Neural progenitor cell (in vitro differentiated cells): ENCODE measurements around the gene MGRN1. TPM values are rescaled to one million over a fixed set of nuclear protein-coding genes. Genes with fewer than 3 reads are reported as not detected.

ENCODE experiments used
- DNase-seq: peaks from one replicate; pipeline ENCODE4 v3.0.0-alpha.2; 2016; ENCODE audit warnings: low spot score
- H2AFZ ChIP-seq: fragments of 200-600 bp; sonication (generic); replicated peaks from 2 replicates; pipeline ENCODE4 v1.6.1; 2016; ENCODE audit warnings: antibody characterized with exemption
- H3F3A ChIP-seq: fragments of 200-600 bp; sonication (generic); 2 replicates; pipeline ENCODE4 v1.6.1; 2016; ENCODE audit warnings: antibody characterized with exemption, low read depth
- H3K27ac ChIP-seq: fragments of 200-600 bp; sonication (generic); 2 replicates; pipeline ENCODE4 v1.5.1; 2016; ENCODE audit warnings: mild to moderate bottlenecking
- H3K27me3 ChIP-seq: fragments of 200-600 bp; sonication (generic); 2 replicates; pipeline ENCODE4 v1.6.1; 2016; ENCODE audit warnings: mild to moderate bottlenecking, moderate library complexity
- H3K36me3 ChIP-seq: fragments of 200-600 bp; sonication (generic); 2 replicates; pipeline ENCODE4 v1.5.1; 2016
- H3K4me1 ChIP-seq: fragments of 200-600 bp; sonication (generic); 2 replicates; pipeline ENCODE4 v1.6.1; 2016; ENCODE audit warnings: mixed run types
- H3K4me2 ChIP-seq: fragments of 200-600 bp; sonication (generic); 2 replicates; pipeline ENCODE4 v1.6.1; 2016
- H3K4me3 ChIP-seq: fragments of 200-600 bp; sonication (generic); 2 replicates; pipeline ENCODE4 v1.5.1; 2016
- H3K79me2 ChIP-seq: fragments of 200-600 bp; sonication (generic); 2 replicates; pipeline ENCODE4 v1.6.1; 2016; ENCODE audit warnings: low read depth
- H3K9ac ChIP-seq: fragments of 200-600 bp; sonication (generic); 2 replicates; pipeline ENCODE4 v1.6.1; 2016
- H3K9me3 ChIP-seq: fragments of 200-600 bp; sonication (generic); 2 replicates; pipeline ENCODE4 v1.5.1; 2016; ENCODE audit warnings: low read depth
- H4K20me1 ChIP-seq: fragments of 200-600 bp; sonication (generic); 2 replicates; pipeline ENCODE4 v1.6.1; 2016; ENCODE audit warnings: low read depth
- H3K27ac Mint-ChIP-seq: 3 replicates; pipeline ENCODE4 v1.8.0; 2021; ENCODE audit warnings: mixed read lengths
- H3K27me3 Mint-ChIP-seq: 2 replicates; pipeline ENCODE4 v1.8.0; 2022; ENCODE audit warnings: low read depth, mild to moderate bottlenecking, inconsistent platforms, moderate library complexity, mixed read lengths; ENCODE audit not compliant: insufficient read depth
- H3K36me3 Mint-ChIP-seq: 3 replicates; pipeline ENCODE4 v1.8.0; 2021; ENCODE audit warnings: mixed read lengths
- H3K4me1 Mint-ChIP-seq: 3 replicates; pipeline ENCODE4 v1.8.0; 2021; ENCODE audit warnings: mixed read lengths
- H3K4me3 Mint-ChIP-seq: 3 replicates; pipeline ENCODE4 v1.8.0; 2021; ENCODE audit warnings: mild to moderate bottlenecking, moderate library complexity, mixed read lengths
- H3K9me3 Mint-ChIP-seq: 3 replicates; pipeline ENCODE4 v1.8.0; 2020; ENCODE audit warnings: mixed read lengths
- CTCF ChIP-seq: fragments of 200-600 bp; sonication (generic); IDR thresholded peaks from 2 replicates; pipeline ENCODE4 v1.5.1; 2017; ENCODE audit warnings: antibody characterized with exemption, mild to moderate bottlenecking
- EZH2 ChIP-seq: fragments of 200-600 bp; sonication (generic); IDR thresholded peaks from 2 replicates; pipeline ENCODE4 v1.6.1; 2017; ENCODE audit warnings: antibody characterized with exemption, mild to moderate bottlenecking, moderate library complexity
- EZH2phosphoT487 ChIP-seq: fragments of 200-600 bp; sonication (generic); IDR thresholded peaks from 2 replicates; pipeline ENCODE4 v1.6.1; 2017; ENCODE audit warnings: antibody characterized with exemption
- total RNA-seq: library from RNA; depleted of rRNA; stranded (reverse); fragments of >200 nt; gene quantifications from 2 replicates; pipeline ENCODE4 v1.2.3, GENCODE V29; 2015; ENCODE audit warnings: low replicate concordance

MGRN1 gene
- total RNA-seq, 1 donor from 2014 or later = 17.5 TPM

- no peaks in the 10 kb centered on the region for H3K9me3 Mint-ChIP-seq
- no peak overlapping the region for H3K4me2 ChIP-seq
- peaks cover 13% of the 10 kb centered on the region for H3K79me2 ChIP-seq
- DNase-seq = no peak
- no peak overlapping the region for H3K9ac ChIP-seq
- H3K4me3 Mint-ChIP-seq = no peak overlapping the region
- no peak overlapping the region for H3K27ac Mint-ChIP-seq
- H3K36me3 Mint-ChIP-seq = peaks cover 6% of the 10 kb centered on the region
- H3K27me3 ChIP-seq = no peaks in the 10 kb centered on the region
- H4K20me1 ChIP-seq = peaks cover 17% of the 10 kb centered on the region
- no peak overlapping the region for H2AFZ ChIP-seq
- H3K4me1 ChIP-seq = no peaks in the 10 kb centered on the region
- no peak overlapping the region for H3K27ac ChIP-seq
- H3K36me3 ChIP-seq = no peaks in the 10 kb centered on the region
- H3K9me3 ChIP-seq = no peaks in the 10 kb centered on the region
- H3K4me3 ChIP-seq = no peak overlapping the region
- TF ChIP-seq EZH2phosphoT487 = no peak
- TF ChIP-seq CTCF = no peak
- TF ChIP-seq EZH2 = no peak
- peaks cover 5% of the 10 kb centered on the region for H3K27me3 Mint-ChIP-seq
- peaks cover 19% of the 10 kb centered on the region for H3F3A ChIP-seq
- no peaks in the 10 kb centered on the region for H3K4me1 Mint-ChIP-seq
Measured at GRCh38 chr16:4696905-4697847, 72.5 kb downstream of the MGRN1 start.

GRCh38 chr16:4697848-4698291 lies 73.2 kb downstream of the MGRN1 start:
- Histone ChIP-seq H3K4me2 (no peak overlapping the region), H3K79me2 (peaks cover 13% of the 10 kb centered on the region), H3K9ac (no peak overlapping the region), H3K36me3 (no peaks in the 10 kb centered on the region), H3K27me3 (no peaks in the 10 kb centered on the region), H4K20me1 (peaks cover 17% of the 10 kb centered on the region), H3K4me1 (no peaks in the 10 kb centered on the region), H3K9me3 (no peaks in the 10 kb centered on the region), H2AFZ (no peak overlapping the region), H3K27ac (no peak overlapping the region), H3K4me3 (no peak overlapping the region), H3F3A (peaks cover 13% of the 10 kb centered on the region)
- no peaks in the 10 kb centered on the region for H3K4me1 Mint-ChIP-seq
- H3K36me3 Mint-ChIP-seq = peaks cover 8% of the 10 kb centered on the region
- peaks cover 5% of the 10 kb centered on the region for H3K27me3 Mint-ChIP-seq
- no peaks in the 10 kb centered on the region for H3K9me3 Mint-ChIP-seq
- no peak for DNase-seq
- H3K27ac Mint-ChIP-seq = no peak overlapping the region
- no peak overlapping the region for H3K4me3 Mint-ChIP-seq
- no peak for TF ChIP-seq EZH2
- no peak for TF ChIP-seq EZH2phosphoT487
- TF ChIP-seq CTCF = no peak

GRCh38 chr16:4698321-4699045 lies 73.9 kb downstream of the MGRN1 start:
- no peak overlapping the region for H3K4me2 ChIP-seq
- H3K4me1 ChIP-seq = no peaks in the 10 kb centered on the region
- Mint-ChIP-seq H3K36me3 (peaks cover 8% of the 10 kb centered on the region), H3K4me3 (no peak overlapping the region), H3K27me3 (peaks cover 5% of the 10 kb centered on the region), H3K27ac (no peak overlapping the region), H3K4me1 (no peaks in the 10 kb centered on the region), H3K9me3 (no peaks in the 10 kb centered on the region)
- H3K27ac ChIP-seq = no peak overlapping the region
- H3K27me3 ChIP-seq = no peaks in the 10 kb centered on the region
- DNase-seq = no peak
- no peaks in the 10 kb centered on the region for H3K36me3 ChIP-seq
- no peak overlapping the region for H3K4me3 ChIP-seq
- TF ChIP-seq EZH2phosphoT487 = no peak
- TF ChIP-seq CTCF = no peak
- no peak for TF ChIP-seq EZH2
- H3K79me2 ChIP-seq = peaks cover 13% of the 10 kb centered on the region
- H3K9me3 ChIP-seq = no peaks in the 10 kb centered on the region
- H2AFZ ChIP-seq = no peak overlapping the region
- peaks cover 9% of the 10 kb centered on the region for H3F3A ChIP-seq
- H3K9ac ChIP-seq = no peak overlapping the region
- H4K20me1 ChIP-seq = peaks cover 17% of the 10 kb centered on the region
